ENCODE measurements around the gene SYCE3. TPM values are rescaled to one million over a fixed set of nuclear protein-coding genes. Genes with fewer than 3 reads are reported as not detected.
"Not testable (repeated sequence)": the region's sequence is repeated elsewhere in the genome, so short reads cannot be mapped to it uniquely, and the experiment has no call there.

Gene SYCE3
- total and polyA plus RNA-seq, 2 experiments from 2014 or later = not detected

GRCh38 chr22:50535113-50535512 lies 27.6 kb downstream of the SYCE3 start (continued):
- TF ChIP-seq STAT1 (IDR thresholded peaks at IDR 0.05; ENCODE audit: unreplicated experiment) (no peak), REST (IDR thresholded peaks at IDR 0.05; ENCODE audit: unreplicated experiment) (no peak), EZH2 (IDR thresholded peaks at IDR 0.05; ENCODE audit: low read depth, unreplicated experiment) (no peak), ZNF114 (CRISPR knock-in tag; IDR thresholded peaks at IDR 0.05) (no peak), ZNF331 (CRISPR knock-in tag; IDR thresholded peaks at IDR 0.05; ENCODE audit: low read depth) (no peak), POLR2AphosphoS5 (IDR thresholded peaks at IDR 0.05; ENCODE audit: low read depth) (no peak)

- not testable (repeated sequence) for H3K79me2 ChIP-seq (replicated peaks; ENCODE audit: insufficient read depth); H3K27ac Mint-ChIP-seq; DNase-seq (ENCODE audit: low spot score); H2AFZ ChIP-seq; H3K9me3 Mint-ChIP-seq; H3F3A ChIP-seq (replicated peaks; ENCODE audit: low read depth); H3K4me1 ChIP-seq (ENCODE audit: insufficient read depth); H3K4me3 Mint-ChIP-seq; H3K4me2 ChIP-seq; H3K36me3 Mint-ChIP-seq (ENCODE audit: low read depth); H3K27ac ChIP-seq (ENCODE audit: low read depth); H3K4me3 ChIP-seq; H4K20me1 ChIP-seq (replicated peaks; ENCODE audit: insufficient read depth); H3K9me2 ChIP-seq (ENCODE audit: insufficient read depth); H3K4me1 Mint-ChIP-seq; ATAC-seq; H3K36me3 ChIP-seq (ENCODE audit: insufficient read depth)
- H3K27me3 Mint-ChIP-seq (ENCODE audit: insufficient read depth, low read depth, poor library complexity) = peaks cover 55% of the 10 kb centered on the region
- peaks cover 57% of the 10 kb centered on the region for H3K27me3 ChIP-seq (ENCODE audit: insufficient read depth)
These were observed 28.6 kb downstream of the SYCE3 start for GRCh38 chr22:50533856-50534711.

DNA sequence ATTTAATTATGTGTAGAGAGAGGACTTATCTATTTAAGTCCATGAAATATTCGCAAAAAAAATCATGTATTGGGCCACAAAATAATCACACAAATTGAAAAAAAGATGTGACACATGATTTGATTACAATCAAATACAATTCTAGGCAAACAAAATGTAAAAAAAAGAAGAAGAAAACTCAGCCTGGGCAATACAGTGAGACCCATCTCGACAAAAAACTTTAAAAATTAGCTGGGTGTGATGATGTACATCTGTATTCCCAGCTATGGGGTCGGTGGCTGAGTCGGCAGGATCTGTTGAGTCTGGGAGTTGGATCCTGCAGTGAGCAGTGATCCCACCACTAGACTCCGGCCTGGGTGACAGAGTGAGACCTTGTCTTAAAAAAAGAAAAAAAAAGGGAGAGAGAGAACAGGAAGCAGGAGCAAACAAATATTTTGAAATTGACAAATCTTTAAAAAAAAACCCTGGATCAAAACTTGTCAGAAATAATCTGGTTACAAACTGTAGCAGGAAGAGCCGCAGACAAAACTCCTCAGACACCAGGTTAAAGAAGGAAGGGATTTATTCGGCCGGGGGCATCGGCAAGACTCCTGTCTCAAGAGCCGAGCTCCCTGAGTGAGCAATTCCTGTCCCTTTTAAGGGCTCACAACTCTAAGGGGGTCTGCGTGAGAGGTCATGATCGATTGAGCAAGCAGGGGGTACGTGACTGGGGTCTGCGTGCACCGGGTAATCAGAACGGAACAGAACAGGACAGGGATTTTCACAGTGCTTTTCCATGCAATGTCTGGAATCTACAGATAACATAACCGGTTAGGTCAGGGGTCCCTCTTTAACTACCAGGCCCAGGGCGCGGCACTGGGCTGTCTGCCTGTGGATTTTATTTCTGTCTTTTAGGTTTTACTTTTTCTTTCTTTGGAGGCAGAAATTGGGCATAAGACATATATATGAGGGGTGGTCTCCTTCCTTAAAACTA lies 29.6 kb downstream of the SYCE3 start:
- H3K79me2 ChIP-seq (replicated peaks; ENCODE audit: insufficient read depth) = no peaks in the 10 kb centered on the region
- no peak overlapping the region for H2AFZ ChIP-seq
- Mint-ChIP-seq H3K4me1 (peaks cover 4% of the 10 kb centered on the region; the same call in 1 of the 3 replicates), H3K9me3 (no peaks in the 10 kb centered on the region; the same call in 2 of the 3 replicates), H3K27me3 (ENCODE audit: insufficient read depth, low read depth, poor library complexity) (peaks cover 65% of the 10 kb centered on the region), H3K27ac (no peak overlapping the region), H3K36me3 (ENCODE audit: low read depth) (no peaks in the 10 kb centered on the region), H3K4me3 (peak overlapping the region; percentile 62)
- H3K27ac ChIP-seq (ENCODE audit: low read depth) = no peak overlapping the region
- H3K4me1 ChIP-seq (ENCODE audit: insufficient read depth) = 0 out of 2 replicates have a peak, but pooled peaks cover 4% of the 10 kb centered on the region
- H3K4me2 ChIP-seq = peak overlapping the region; percentile 87; the same call in 1 of the 2 replicates
- H3K27me3 ChIP-seq (ENCODE audit: insufficient read depth) = peaks cover 67% of the 10 kb centered on the region
- DNase-seq (ENCODE audit: low spot score) = no peak
- 0 out of 2 replicates have a peak overlapping the region, but pooled peaks have one; percentile 66 for H3K4me3 ChIP-seq
- no peak for ATAC-seq
- no peaks in the 10 kb centered on the region for H3K9me2 ChIP-seq (ENCODE audit: insufficient read depth)
- no peaks in the 10 kb centered on the region for H3K36me3 ChIP-seq (ENCODE audit: insufficient read depth)
- H4K20me1 ChIP-seq (replicated peaks; ENCODE audit: insufficient read depth) = no peaks in the 10 kb centered on the region; the same call in none of the 2 replicates
- TF ChIP-seq JUNB (IDR thresholded peaks at IDR 0.05; ENCODE audit: unreplicated experiment) (no peak), NANOG (IDR thresholded peaks at IDR 0.05; ENCODE audit: borderline replicate concordance) (no peak), STAT1 (IDR thresholded peaks at IDR 0.05; ENCODE audit: unreplicated experiment) (no peak), EZH2phosphoT487 (IDR thresholded peaks at IDR 0.05; ENCODE audit: unreplicated experiment) (no peak), REST (IDR thresholded peaks at IDR 0.05; ENCODE audit: unreplicated experiment) (no peak)
- no peaks in the 10 kb centered on the region; the same call in 1 of the 2 replicates for H3F3A ChIP-seq (replicated peaks; ENCODE audit: low read depth)

Measured in GM23338 (cell line).